ENCODE data around the gene DCP1A. TPM values are rescaled to one million over a fixed set of nuclear protein-coding genes. Genes with fewer than 3 reads are reported as not detected.

DCP1A gene
- total RNA-seq, 1 donor from 2014 or later, result 33.8 TPM

DNA sequence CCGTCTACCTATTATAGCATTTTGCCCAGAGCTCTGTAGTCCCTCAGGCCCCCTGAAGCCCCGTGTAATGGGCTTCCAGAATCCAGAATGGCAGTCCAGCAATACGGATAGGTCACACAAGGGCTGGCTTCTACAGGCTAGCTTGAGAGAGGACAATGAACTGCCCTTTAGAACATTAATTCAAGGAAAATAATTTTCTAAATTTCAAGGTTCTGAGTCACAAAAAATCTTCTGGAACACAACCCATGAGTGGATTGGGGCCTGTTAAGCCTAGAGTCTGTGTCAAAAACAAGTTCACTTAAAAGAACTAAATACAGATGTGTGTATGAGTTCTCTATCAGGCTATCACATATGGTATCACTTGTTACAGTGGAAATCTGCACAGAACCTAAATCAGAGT, 28.8 kb downstream of the DCP1A start:
- no peak overlapping the region for H3K4me3 Mint-ChIP-seq (ENCODE audit: unreplicated experiment)
- TF ChIP-seq, protein P1, sequence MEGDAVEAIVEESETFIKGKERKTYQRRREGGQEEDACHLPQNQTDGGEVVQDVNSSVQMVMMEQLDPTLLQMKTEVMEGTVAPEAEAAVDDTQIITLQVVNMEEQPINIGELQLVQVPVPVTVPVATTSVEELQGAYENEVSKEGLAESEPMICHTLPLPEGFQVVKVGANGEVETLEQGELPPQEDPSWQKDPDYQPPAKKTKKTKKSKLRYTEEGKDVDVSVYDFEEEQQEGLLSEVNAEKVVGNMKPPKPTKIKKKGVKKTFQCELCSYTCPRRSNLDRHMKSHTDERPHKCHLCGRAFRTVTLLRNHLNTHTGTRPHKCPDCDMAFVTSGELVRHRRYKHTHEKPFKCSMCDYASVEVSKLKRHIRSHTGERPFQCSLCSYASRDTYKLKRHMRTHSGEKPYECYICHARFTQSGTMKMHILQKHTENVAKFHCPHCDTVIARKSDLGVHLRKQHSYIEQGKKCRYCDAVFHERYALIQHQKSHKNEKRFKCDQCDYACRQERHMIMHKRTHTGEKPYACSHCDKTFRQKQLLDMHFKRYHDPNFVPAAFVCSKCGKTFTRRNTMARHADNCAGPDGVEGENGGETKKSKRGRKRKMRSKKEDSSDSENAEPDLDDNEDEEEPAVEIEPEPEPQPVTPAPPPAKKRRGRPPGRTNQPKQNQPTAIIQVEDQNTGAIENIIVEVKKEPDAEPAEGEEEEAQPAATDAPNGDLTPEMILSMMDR (IDR thresholded peaks at IDR 0.05; ENCODE audit: unreplicated experiment), result no peak
- H3K27ac Mint-ChIP-seq (ENCODE audit: unreplicated experiment), result no peak overlapping the region
- peaks cover 8% of the 10 kb centered on the region for H3K36me3 Mint-ChIP-seq (ENCODE audit: low read depth, unreplicated experiment)
- no peaks in the 10 kb centered on the region for H3K27me3 Mint-ChIP-seq (ENCODE audit: unreplicated experiment)
- DNase-seq (ENCODE audit: low spot score), result no peak
- no peaks in the 10 kb centered on the region for H3K4me1 Mint-ChIP-seq (ENCODE audit: unreplicated experiment)
- H3K9me3 Mint-ChIP-seq (ENCODE audit: unreplicated experiment), result no peaks in the 10 kb centered on the region

DNA sequence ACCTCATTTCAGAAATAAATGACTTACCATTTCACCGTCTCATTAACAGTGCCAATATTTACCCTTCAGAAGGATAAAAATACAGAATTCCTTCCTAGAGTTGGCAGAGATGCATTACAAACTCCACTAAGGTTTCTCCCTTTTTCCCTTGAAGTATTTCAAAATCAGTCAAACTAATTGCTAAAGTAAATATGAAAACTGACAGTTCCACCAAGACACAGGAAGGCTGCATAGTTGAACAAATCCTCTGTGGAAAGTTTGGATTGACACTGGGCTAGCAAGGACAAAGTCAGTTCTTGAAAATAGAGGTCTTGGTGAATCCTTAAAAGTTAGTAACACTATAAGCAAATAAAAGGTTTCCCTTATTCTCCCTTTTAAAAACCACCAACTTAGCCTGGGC, 34.5 kb downstream of the DCP1A start:
- TF ChIP-seq, protein P1 (IDR thresholded peaks at IDR 0.05; ENCODE audit: unreplicated experiment), result no peak
- H3K4me3 Mint-ChIP-seq (ENCODE audit: unreplicated experiment), result no peak overlapping the region
- no peaks in the 10 kb centered on the region for H3K27me3 Mint-ChIP-seq (ENCODE audit: unreplicated experiment)
- no peak for DNase-seq (ENCODE audit: low spot score)
- H3K4me1 Mint-ChIP-seq (ENCODE audit: unreplicated experiment), result no peaks in the 10 kb centered on the region
- H3K27ac Mint-ChIP-seq (ENCODE audit: unreplicated experiment), result no peak overlapping the region
- H3K9me3 Mint-ChIP-seq (ENCODE audit: unreplicated experiment), result no peaks in the 10 kb centered on the region
- peaks cover 28% of the 10 kb centered on the region for H3K36me3 Mint-ChIP-seq (ENCODE audit: low read depth, unreplicated experiment)

DNA sequence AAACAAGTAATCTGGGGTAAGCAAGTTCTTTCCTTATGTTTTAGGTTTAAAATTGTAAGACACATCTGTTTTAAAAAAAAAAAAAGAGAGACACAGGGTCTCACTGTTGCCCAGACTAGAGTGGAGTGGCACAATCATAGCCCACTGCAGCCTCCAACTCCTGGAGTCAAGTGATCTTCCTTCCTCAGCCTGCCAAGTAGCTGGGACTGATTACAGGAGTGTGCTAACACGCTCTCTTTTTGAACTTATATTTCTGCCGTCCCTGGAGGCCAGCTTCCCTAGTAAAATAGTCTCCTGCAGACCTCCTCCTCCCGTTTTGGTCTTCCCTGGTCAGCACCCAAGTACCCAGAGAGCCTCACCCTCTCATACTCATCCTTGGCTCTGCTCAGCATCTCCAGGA, 35.5 kb downstream of the DCP1A start:
- H3K4me1 Mint-ChIP-seq (ENCODE audit: unreplicated experiment), result no peaks in the 10 kb centered on the region
- H3K36me3 Mint-ChIP-seq (ENCODE audit: low read depth, unreplicated experiment), result peaks cover 31% of the 10 kb centered on the region
- TF ChIP-seq, protein P1 (IDR thresholded peaks at IDR 0.05; ENCODE audit: unreplicated experiment), result no peak
- DNase-seq (ENCODE audit: low spot score), result no peak
- H3K27ac Mint-ChIP-seq (ENCODE audit: unreplicated experiment), result no peak overlapping the region
- no peaks in the 10 kb centered on the region for H3K9me3 Mint-ChIP-seq (ENCODE audit: unreplicated experiment)
- H3K4me3 Mint-ChIP-seq (ENCODE audit: unreplicated experiment), result peak overlapping the region; percentile 42
- no peaks in the 10 kb centered on the region for H3K27me3 Mint-ChIP-seq (ENCODE audit: unreplicated experiment)

DNA sequence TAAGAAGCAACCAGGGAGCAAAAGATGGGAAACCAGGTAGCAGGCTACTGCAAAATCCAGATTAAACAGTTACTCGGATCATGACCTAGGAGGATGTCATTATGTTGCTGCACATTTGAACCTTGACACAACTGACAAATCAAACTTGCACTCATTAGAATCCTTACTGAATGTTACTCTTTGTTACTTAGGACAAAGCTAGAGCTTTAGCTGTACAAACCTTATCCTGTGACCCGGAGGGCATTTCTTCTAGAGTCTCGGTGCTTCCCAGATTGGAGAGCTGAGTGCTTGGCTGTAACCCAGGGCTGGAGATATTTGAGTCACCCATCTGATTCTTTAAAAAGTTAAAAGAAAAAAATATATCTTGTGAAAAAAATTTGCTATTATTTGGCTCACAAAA, 43.4 kb downstream of the DCP1A start:
- H3K4me1 Mint-ChIP-seq (ENCODE audit: unreplicated experiment), result no peaks in the 10 kb centered on the region
- H3K27me3 Mint-ChIP-seq (ENCODE audit: unreplicated experiment), result peaks cover 2% of the 10 kb centered on the region
- H3K36me3 Mint-ChIP-seq (ENCODE audit: low read depth, unreplicated experiment), result peaks cover 13% of the 10 kb centered on the region
- TF ChIP-seq, protein P1 (IDR thresholded peaks at IDR 0.05; ENCODE audit: unreplicated experiment), result no peak
- H3K27ac Mint-ChIP-seq (ENCODE audit: unreplicated experiment), result peak overlapping the region; percentile 30
- DNase-seq (ENCODE audit: low spot score), result no peak
- H3K4me3 Mint-ChIP-seq (ENCODE audit: unreplicated experiment), result peak overlapping the region; percentile 31
- no peaks in the 10 kb centered on the region for H3K9me3 Mint-ChIP-seq (ENCODE audit: unreplicated experiment)

DNA sequence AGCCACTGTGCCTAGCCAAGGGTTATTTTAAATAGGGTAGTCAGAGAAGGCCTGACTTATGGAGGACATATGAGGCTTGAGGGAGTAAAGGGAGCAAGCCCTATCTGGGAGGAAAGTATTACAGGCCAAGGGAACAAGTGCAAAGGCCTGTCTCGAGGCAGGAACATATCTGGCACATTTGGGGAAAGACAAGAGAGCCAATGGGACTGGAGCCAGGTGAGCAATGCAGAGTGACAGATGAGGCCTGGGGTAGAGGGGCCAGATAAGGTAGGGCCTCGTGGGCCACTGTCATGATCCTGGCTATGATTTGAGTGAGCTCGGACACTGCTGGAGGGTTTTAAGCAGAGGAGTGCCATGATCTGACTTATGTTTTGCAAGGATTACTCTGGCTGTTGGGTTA, 43.8 kb downstream of the DCP1A start:
- H3K9me3 Mint-ChIP-seq (ENCODE audit: unreplicated experiment), result no peaks in the 10 kb centered on the region
- peaks cover 2% of the 10 kb centered on the region for H3K27me3 Mint-ChIP-seq (ENCODE audit: unreplicated experiment)
- H3K4me1 Mint-ChIP-seq (ENCODE audit: unreplicated experiment), result no peaks in the 10 kb centered on the region
- peaks cover 13% of the 10 kb centered on the region for H3K36me3 Mint-ChIP-seq (ENCODE audit: low read depth, unreplicated experiment)
- TF ChIP-seq, protein P1 (IDR thresholded peaks at IDR 0.05; ENCODE audit: unreplicated experiment), result no peak
- H3K27ac Mint-ChIP-seq (ENCODE audit: unreplicated experiment), result no peak overlapping the region
- H3K4me3 Mint-ChIP-seq (ENCODE audit: unreplicated experiment), result peak overlapping the region; percentile 31
- DNase-seq (ENCODE audit: low spot score), result no peak

All from endothelial cell (in vitro differentiated cells).